SK-N-SH (cell line): Measurements from ENCODE around the gene MEIS1. TPM values are rescaled to one million over a fixed set of nuclear protein-coding genes. Genes with fewer than 3 reads are reported as not detected.

Experiments used
- CTCF ChIA-PET: fragments of 300-600, 350-600 bp; formaldehyde crosslinking; extraction: SDS; loops from one replicate; lab custom pipeline; 2021; lab: Yijun Ruan, JAX
- POLR2A ChIA-PET: fragments of 350-600 bp; sonication (Branson Sonifier 250); formaldehyde crosslinking; extraction: SDS; loops from one replicate; lab custom pipeline; 2020; ENCODE audit warnings: antibody characterized with exemption, inconsistent platforms; lab: Yijun Ruan, JAX
- DNase-seq: peaks from one replicate; pipeline ENCODE4 v3.0.0; 2012
- H2AFZ ChIP-seq: fragments of 200-600 bp; sonication (generic); 2 replicates; pipeline ENCODE4 v1.8.1; 2016; ENCODE audit warnings: antibody characterized with exemption, mild to moderate bottlenecking, low read depth
- H3F3A ChIP-seq: fragments of 200-600 bp; sonication (generic); replicated peaks from 2 replicates; pipeline ENCODE3; 2016; ENCODE audit warnings: antibody characterized with exemption, mild to moderate bottlenecking; ENCODE audit not compliant: insufficient read depth
- H3K27ac ChIP-seq, 2 experiments: fragments of 200-500 bp in 1 of 2; fragments of 200-600 bp in 1 of 2; sonication (Bioruptor generic) in 1 of 2; sonication (generic), shearing (Covaris generic) in 1 of 2; 2 replicates each; pipeline versions ENCODE4 v1.5.1 to v1.6.1; 2014 to 2016; ENCODE audit warnings: low read depth in 2 of 2, inconsistent platforms in 1 of 2, low read length in 1 of 2, mild to moderate bottlenecking in 1 of 2, mixed read lengths in 1 of 2
- H3K27me3 ChIP-seq: fragments of 200-600 bp; sonication (generic), shearing (Covaris generic); 2 replicates; pipeline ENCODE4 v1.6.1; 2016; ENCODE audit warnings: mixed run types; ENCODE audit not compliant: insufficient read depth
- H3K36me3 ChIP-seq, 2 experiments: fragments of 200-500 bp in 1 of 2; fragments of 200-600 bp in 1 of 2; sonication (Bioruptor generic) in 1 of 2; sonication (generic) in 1 of 2; replicated peaks in 1 of 2; 2 replicates each; pipeline versions ENCODE3 to v1.5.1; 2014 to 2016; ENCODE audit warnings: low read length in 1 of 2, mild to moderate bottlenecking in 1 of 2; ENCODE audit not compliant: insufficient read depth in 2 of 2, control insufficient read depth in 1 of 2
- H3K4me1 ChIP-seq, 2 experiments: fragments of 200-500 bp in 1 of 2; fragments of 200-600 bp in 1 of 2; sonication (Bioruptor generic) in 1 of 2; sonication (generic), shearing (Covaris generic) in 1 of 2; 2 replicates each; pipeline versions ENCODE4 v1.5.1 to v1.6.1; 2014 to 2016; ENCODE audit warnings: low read depth in 1 of 2, low read length in 1 of 2, mixed run types in 1 of 2; ENCODE audit not compliant: insufficient read depth in 2 of 2, control insufficient read depth in 1 of 2
- H3K4me2 ChIP-seq: fragments of 200-600 bp; sonication (generic), shearing (Covaris generic); 2 replicates; pipeline ENCODE4 v1.6.1; 2017; ENCODE audit warnings: mixed run types
- H3K4me3 ChIP-seq, 2 experiments: fragments of 200-500 bp in 1 of 2; fragments of 200-600 bp in 1 of 2; sonication (Bioruptor generic) in 1 of 2; sonication (generic), shearing (Covaris generic) in 1 of 2; 2 replicates each; pipeline versions ENCODE4 v1.5.1 to v1.8.1; 2014 to 2016; ENCODE audit warnings: low read depth in 2 of 2, inconsistent platforms in 1 of 2, low read length in 1 of 2, mild to moderate bottlenecking in 1 of 2, mixed read lengths in 1 of 2, moderate library complexity in 1 of 2
- H3K79me2 ChIP-seq: fragments of 200-600 bp; sonication (generic); 2 replicates; pipeline ENCODE4 v1.8.1; 2017; ENCODE audit warnings: mild to moderate bottlenecking; ENCODE audit not compliant: insufficient read depth
- H3K9ac ChIP-seq: fragments of 200-600 bp; sonication (generic); 2 replicates; pipeline ENCODE4 v1.6.1; 2017; ENCODE audit warnings: mixed run types
- H3K9me2 ChIP-seq: fragments of 200-600 bp; sonication (generic); 2 replicates; pipeline ENCODE4 v1.6.1; 2017; ENCODE audit warnings: mixed run types
- H3K9me3 ChIP-seq: fragments of 200-600 bp; sonication (generic); 2 replicates; pipeline ENCODE4 v1.6.1; 2017; ENCODE audit warnings: mixed run types, mild to moderate bottlenecking, moderate library complexity
- H4K20me1 ChIP-seq: fragments of 200-600 bp; sonication (generic); 2 replicates; pipeline ENCODE4 v1.6.1; 2017; ENCODE audit warnings: mild to moderate bottlenecking, mixed run types; ENCODE audit not compliant: insufficient read depth
- CHD2 ChIP-seq: fragments of 150-350 bp; IDR thresholded peaks from 2 replicates; pipeline ENCODE4 v1.6.1; 2018; ENCODE audit warnings: low read length; ENCODE audit not compliant: partially characterized antibody
- EZH2phosphoT487 ChIP-seq: fragments of 200-600 bp; sonication (generic); IDR thresholded peaks from 2 replicates; pipeline ENCODE4 v1.6.1; 2017; ENCODE audit warnings: low read depth, mixed run types, mild to moderate bottlenecking, antibody characterized with exemption, moderate library complexity, borderline replicate concordance
- FOSL2 ChIP-seq: IDR thresholded peaks from 2 replicates; pipeline ENCODE4 v1.4.0; 2012; ENCODE audit warnings: low read depth, mild to moderate bottlenecking, moderate library complexity, borderline replicate concordance
- FOXJ3 ChIP-seq: sonication (generic); formaldehyde crosslinking; IDR thresholded peaks from 2 replicates; pipeline ENCODE4 v1.5.1; 2020; ENCODE audit warnings: mild to moderate bottlenecking, missing genetic modification reagents
- MXI1 ChIP-seq: IDR thresholded peaks from 2 replicates; pipeline ENCODE4 v1.6.1; 2012; ENCODE audit warnings: mild to moderate bottlenecking, low read depth, low read length, improper control_type of control experiment
- NFIC ChIP-seq: IDR thresholded peaks from 2 replicates; pipeline ENCODE4 v1.4.0; 2012; ENCODE audit warnings: borderline replicate concordance
- NRF1 ChIP-seq: IDR thresholded peaks from 2 replicates; pipeline ENCODE4 v1.6.1; 2012; ENCODE audit warnings: low read depth, mild to moderate bottlenecking, low read length
- PBX3 ChIP-seq: IDR thresholded peaks from 2 replicates; pipeline ENCODE4; 2012
- RCOR1 ChIP-seq: fragments of 150-350 bp; IDR thresholded peaks from 2 replicates; pipeline ENCODE4 v1.6.1; 2017; ENCODE audit warnings: antibody characterized with exemption, low read length
- RFX5 ChIP-seq: IDR thresholded peaks from 2 replicates; pipeline ENCODE4 v1.6.1; 2012; ENCODE audit warnings: mild to moderate bottlenecking, improper control_type of control experiment, low read length
- SIN3A ChIP-seq: IDR thresholded peaks from 2 replicates; pipeline ENCODE4 v1.6.1; 2012; ENCODE audit warnings: low read depth, mild to moderate bottlenecking, low read length, moderate library complexity, borderline replicate concordance
- USF1 ChIP-seq: IDR thresholded peaks from 2 replicates; pipeline ENCODE4 v1.4.0; 2012; ENCODE audit warnings: low read depth, borderline replicate concordance
- ZBTB33 ChIP-seq: IDR thresholded peaks from 2 replicates; pipeline ENCODE4 v1.4.0; 2012; ENCODE audit warnings: low read depth, borderline replicate concordance
- WGBS: methylation state at CpG from one replicate; pipeline ENCODE4 v1.1.6; 2017; ENCODE audit warnings: low lambda C conversion rate; 5-methylcytosine and 5-hydroxymethylcytosine counted together
- polyA plus RNA-seq, 3 experiments: library from polyadenylated mRNA; depleted of rRNA; stranded (reverse); fragments of >200 nt; gene quantifications; 2 replicates each; pipeline ENCODE4 v1.2.3, GENCODE V29; 2012
- TF ChIP-seq, protein P1 (sequence below): IDR thresholded peaks from 2 replicates; pipeline ENCODE4 v1.4.0; 2012; ENCODE audit warnings: low read depth

Gene MEIS1
- polyA plus RNA-seq, 1 of the 3 experiments (the other 2 are of a cell fraction) = 16.9 TPM

DNA sequence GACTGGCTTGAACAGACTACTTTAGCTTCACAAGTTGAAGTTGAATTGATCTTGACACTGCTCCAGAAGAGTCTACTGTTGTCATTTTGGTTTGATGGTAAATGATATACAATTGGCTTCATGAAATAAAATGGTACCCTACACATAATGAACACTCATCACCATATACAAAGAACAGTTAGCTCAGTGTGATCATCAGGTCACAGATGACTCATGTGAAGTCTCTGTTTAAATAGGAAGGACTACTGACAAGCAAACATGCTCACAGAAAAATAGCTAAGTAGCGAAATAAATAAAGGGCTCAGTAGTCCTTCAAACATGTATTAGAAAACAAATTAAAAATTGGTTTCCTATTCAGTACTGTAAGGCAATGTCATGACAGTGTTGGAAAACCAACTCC, 96.2 kb downstream of the MEIS1 start:
- H3K79me2 ChIP-seq = no peaks in the 10 kb centered on the region

More for the DNA sequence above, 96.2 kb downstream of the MEIS1 start:
- ChIA-PET POLR2A (no interaction called here), CTCF (no interaction called here)
- Histone ChIP-seq H3F3A (peaks cover 3% of the 10 kb centered on the region), H2AFZ (no peak overlapping the region), H3K4me2 (no peak overlapping the region), H3K9me2 (no peaks in the 10 kb centered on the region), H4K20me1 (no peaks in the 10 kb centered on the region), H3K27me3 (no peaks in the 10 kb centered on the region), H3K27ac (no peak overlapping the region; a peak in 1 of 4 replicates), H3K9ac (no peak overlapping the region), H3K9me3 (no peaks in the 10 kb centered on the region), H3K4me3 (no peak overlapping the region), H3K4me1 (peaks cover 10% of the 10 kb centered on the region in 2 experiments; a peak in 3 of 4 replicates), H3K36me3 (peaks cover 15 to 35% of the 10 kb centered on the region in 2 experiments)
- no peak for DNase-seq
- TF ChIP-seq MXI1 = no peak
- no peak for TF ChIP-seq NRF1
- TF ChIP-seq FOSL2 = no peak
- TF ChIP-seq ZBTB33 = no peak
- TF ChIP-seq RFX5 = no peak
- TF ChIP-seq CHD2 = no peak
- no peak for TF ChIP-seq EZH2phosphoT487
- no peak for TF ChIP-seq USF1
- no peak for TF ChIP-seq PBX3
- no peak for TF ChIP-seq RCOR1
- TF ChIP-seq SIN3A = no peak
- TF ChIP-seq, protein P1, sequence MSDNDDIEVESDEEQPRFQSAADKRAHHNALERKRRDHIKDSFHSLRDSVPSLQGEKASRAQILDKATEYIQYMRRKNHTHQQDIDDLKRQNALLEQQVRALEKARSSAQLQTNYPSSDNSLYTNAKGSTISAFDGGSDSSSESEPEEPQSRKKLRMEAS = no peak
- TF ChIP-seq FOXJ3 (CRISPR knock-in tag) = no peak
- TF ChIP-seq NFIC = no peak
- WGBS = 93% methylated on average over 1 of the region's 1 CpG
